Skeletal muscle satellite cell (primary cell): ENCODE measurements around the gene GNAS. TPM values are rescaled to one million over a fixed set of nuclear protein-coding genes. Genes with fewer than 3 reads are reported as not detected.
"Not testable (repeated sequence)": the region's sequence is repeated elsewhere in the genome, so short reads cannot be mapped to it uniquely, and the experiment has no call there.

Experiments
- H3K27me3 ChIP-seq: 2 replicates; pipeline ENCODE4 v1.7.0; 2013; ENCODE audit warnings: low read length; ENCODE audit not compliant: control insufficient read depth, insufficient read depth
- H3K36me3 ChIP-seq: 2 replicates; pipeline ENCODE4 v1.7.0; 2013; ENCODE audit warnings: mild to moderate bottlenecking, control low read depth, low read length; ENCODE audit not compliant: insufficient read depth
- H3K4me1 ChIP-seq: 2 replicates; pipeline ENCODE4 v1.7.0; 2013; ENCODE audit warnings: low read length; ENCODE audit not compliant: control insufficient read depth, insufficient read depth
- H3K4me2 ChIP-seq: 2 replicates; pipeline ENCODE4 v1.7.0; 2013; ENCODE audit warnings: mild to moderate bottlenecking, low read length
- H3K4me3 ChIP-seq: 2 replicates; pipeline ENCODE4 v1.7.0; 2013; ENCODE audit warnings: low read length
- H3K9ac ChIP-seq: 2 replicates; pipeline ENCODE4 v1.7.0; 2013; ENCODE audit warnings: mild to moderate bottlenecking, low read depth, low read length, moderate library complexity
- H3K9me3 ChIP-seq: replicated peaks from 2 replicates; pipeline ENCODE4 v1.7.0; 2013; ENCODE audit warnings: mild to moderate bottlenecking, control low read depth, low read length
- small RNA-seq: library from RNA; depleted of rRNA; stranded (forward); fragments of <200 nt; gene quantifications from one replicate; pipeline ENCODE3, GENCODE V24; 2012

Gene GNAS

GRCh38 chr20:58945965-58946631 lies 93.6 kb downstream of the GNAS start:
- Histone ChIP-seq H3K4me1 (no peaks in the 10 kb centered on the region), H3K4me2 (no peak overlapping the region), H3K36me3 (no peaks in the 10 kb centered on the region), H3K9me3 (no peaks in the 10 kb centered on the region), H3K9ac (no peak overlapping the region), H3K27me3 (peaks cover 8% of the 10 kb centered on the region), H3K4me3 (no peak overlapping the region)

GRCh38 chr20:58947797-58948388 lies 95.4 kb downstream of the GNAS start:
- not testable (repeated sequence) for H3K9me3 ChIP-seq, H3K4me1 ChIP-seq, H3K4me2 ChIP-seq, H3K36me3 ChIP-seq, H3K9ac ChIP-seq, H3K4me3 ChIP-seq
- H3K27me3 ChIP-seq: peaks cover 12% of the 10 kb centered on the region

DNA sequence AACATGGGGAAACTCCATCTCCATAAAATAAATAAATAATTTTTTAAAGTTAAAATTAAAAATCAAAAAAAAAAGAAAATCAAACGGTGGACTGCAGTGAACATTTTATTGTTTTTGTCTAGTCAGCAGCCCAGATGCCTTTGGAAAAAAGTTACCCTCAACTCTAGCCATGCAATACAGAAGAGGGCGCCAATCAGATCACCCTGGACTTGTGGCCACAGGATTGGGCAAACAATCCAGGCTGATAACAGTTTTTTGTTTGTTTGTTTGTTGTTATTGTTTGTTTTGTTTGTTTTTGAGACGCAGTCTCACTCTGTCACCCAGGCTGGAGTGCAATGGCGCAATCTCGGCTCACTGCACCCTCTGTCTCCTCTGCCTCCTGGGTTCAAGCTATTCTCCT lies 98.1 kb downstream of the GNAS start:
- Histone ChIP-seq H3K4me3 (no peak overlapping the region), H3K4me2 (no peak overlapping the region), H3K9me3 (no peaks in the 10 kb centered on the region), H3K36me3 (no peaks in the 10 kb centered on the region), H3K4me1 (no peaks in the 10 kb centered on the region), H3K9ac (no peak overlapping the region), H3K27me3 (peaks cover 14% of the 10 kb centered on the region)

- no peaks in the 10 kb centered on the region for H3K9me3 ChIP-seq
- peaks cover 14% of the 10 kb centered on the region for H3K27me3 ChIP-seq
- no peaks in the 10 kb centered on the region for H3K4me1 ChIP-seq
- no peak overlapping the region for H3K4me2 ChIP-seq
- no peak overlapping the region for H3K9ac ChIP-seq
- H3K4me3 ChIP-seq: no peak overlapping the region
- no peaks in the 10 kb centered on the region for H3K36me3 ChIP-seq
Observed at GRCh38 chr20:58953050-58953449, 100.5 kb downstream of the GNAS start.

- Histone ChIP-seq H3K4me3 (no peak overlapping the region), H3K9ac (no peak overlapping the region), H3K36me3 (no peaks in the 10 kb centered on the region)
Observed at GRCh38 chr20:58956078-58956477, 103.6 kb downstream of the GNAS start.

GRCh38 chr20:58959652-58960051 lies 107.1 kb downstream of the GNAS start:
- Histone ChIP-seq H3K36me3 (no peaks in the 10 kb centered on the region), H3K9me3 (no peaks in the 10 kb centered on the region), H3K4me1 (no peaks in the 10 kb centered on the region), H3K4me2 (no peak overlapping the region), H3K27me3 (peaks cover 12% of the 10 kb centered on the region), H3K9ac (no peak overlapping the region), H3K4me3 (no peak overlapping the region)

More at GRCh38 chr20:58956078-58956477, 103.6 kb downstream of the GNAS start:
- Histone ChIP-seq H3K9me3 (no peaks in the 10 kb centered on the region), H3K27me3 (peaks cover 15% of the 10 kb centered on the region), H3K4me1 (no peaks in the 10 kb centered on the region), H3K4me2 (no peak overlapping the region)

Small RNAs within 50 kb of the gene (small RNA-seq; reads per million reads assigned to genes)
- gene MIR298: not detected
- not detected for gene RF02127
- not detected for gene RF02128
- not detected for gene RF02130
- gene RF02131: not detected
